DND-41 (cell line): Measurements from ENCODE around the gene SH2D3C.

Source experiments
- EZH2 ChIP-seq: IDR thresholded peaks from 3 replicates; pipeline ENCODE4 v1.6.1; 2012; ENCODE audit warnings: borderline replicate concordance, low read depth, mild to moderate bottlenecking, moderate library complexity, low read length, inconsistent platforms; ENCODE audit not compliant: severe bottlenecking
- TF ChIP-seq, protein P1 (sequence below): IDR thresholded peaks from 2 replicates; pipeline ENCODE4 v1.5.1; 2012; ENCODE audit warnings: borderline replicate concordance, low read length, moderate library complexity, mild to moderate bottlenecking; ENCODE audit not compliant: poor library complexity, severe bottlenecking; ENCODE audit errors: extremely low read depth

DNA sequence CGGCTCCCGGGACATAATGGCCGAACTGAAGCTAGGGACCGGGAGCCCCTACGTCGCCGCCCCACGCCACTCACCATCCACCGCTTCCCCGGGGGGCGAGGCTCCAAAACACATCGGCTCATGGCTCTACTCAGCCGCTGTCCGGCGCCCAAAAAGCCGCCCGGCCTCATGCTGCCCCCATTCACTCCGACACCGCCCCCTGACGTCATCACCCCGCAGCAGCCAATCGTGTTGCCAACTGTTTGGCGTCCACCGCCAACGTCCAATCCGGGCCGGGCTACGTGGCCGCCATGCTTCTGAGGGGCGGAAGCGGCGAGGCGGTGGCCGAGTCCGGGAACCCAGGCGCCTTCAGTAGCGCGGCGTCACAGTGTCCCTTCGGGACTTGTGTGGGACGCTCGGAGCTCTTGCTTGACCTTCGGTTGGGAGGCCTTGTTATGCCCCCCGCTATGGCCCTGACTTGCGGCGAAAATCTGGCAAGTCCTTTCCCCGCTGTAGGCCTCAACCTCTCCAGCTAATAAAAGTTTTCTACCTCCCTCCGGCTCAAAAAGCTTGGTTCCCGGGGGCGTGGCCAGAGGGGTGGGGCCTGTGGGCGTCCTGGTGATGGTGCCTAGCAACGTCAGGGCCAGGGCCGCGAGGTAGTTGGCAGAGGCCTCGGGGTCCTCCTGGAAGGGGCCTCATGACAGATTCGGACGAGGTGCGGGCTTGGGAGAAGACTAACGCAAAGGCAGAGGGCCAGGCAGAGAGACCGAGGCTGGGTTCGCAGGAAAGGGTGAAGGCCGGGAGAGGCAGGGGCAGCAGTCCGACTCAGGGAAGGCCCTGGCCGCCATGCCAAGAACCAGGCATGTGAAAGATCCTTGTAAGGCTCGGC is 62.8 kb downstream of the SH2D3C start, which contains the start of the genes PTRH1 and TTC16:
- TF ChIP-seq, protein P1, sequence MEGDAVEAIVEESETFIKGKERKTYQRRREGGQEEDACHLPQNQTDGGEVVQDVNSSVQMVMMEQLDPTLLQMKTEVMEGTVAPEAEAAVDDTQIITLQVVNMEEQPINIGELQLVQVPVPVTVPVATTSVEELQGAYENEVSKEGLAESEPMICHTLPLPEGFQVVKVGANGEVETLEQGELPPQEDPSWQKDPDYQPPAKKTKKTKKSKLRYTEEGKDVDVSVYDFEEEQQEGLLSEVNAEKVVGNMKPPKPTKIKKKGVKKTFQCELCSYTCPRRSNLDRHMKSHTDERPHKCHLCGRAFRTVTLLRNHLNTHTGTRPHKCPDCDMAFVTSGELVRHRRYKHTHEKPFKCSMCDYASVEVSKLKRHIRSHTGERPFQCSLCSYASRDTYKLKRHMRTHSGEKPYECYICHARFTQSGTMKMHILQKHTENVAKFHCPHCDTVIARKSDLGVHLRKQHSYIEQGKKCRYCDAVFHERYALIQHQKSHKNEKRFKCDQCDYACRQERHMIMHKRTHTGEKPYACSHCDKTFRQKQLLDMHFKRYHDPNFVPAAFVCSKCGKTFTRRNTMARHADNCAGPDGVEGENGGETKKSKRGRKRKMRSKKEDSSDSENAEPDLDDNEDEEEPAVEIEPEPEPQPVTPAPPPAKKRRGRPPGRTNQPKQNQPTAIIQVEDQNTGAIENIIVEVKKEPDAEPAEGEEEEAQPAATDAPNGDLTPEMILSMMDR = no peak
- TF ChIP-seq EZH2 = no peak
